22Rv1 (cell line): ENCODE results near the gene STRA6.

Experiments
- H3K27ac ChIP-seq: fragments of 450-650 bp; 2 replicates; pipeline ENCODE4 v1.5.1; 2017
- ZFX ChIP-seq: fragments of 450-650 bp; IDR thresholded peaks from 2 replicates; pipeline ENCODE4 v1.6.1; 2017; ENCODE audit warnings: antibody characterized with exemption, borderline replicate concordance
- TF ChIP-seq, protein P1 (sequence below): fragments of 450-650 bp; IDR thresholded peaks from 2 replicates; pipeline ENCODE4 v1.5.1; 2017; ENCODE audit warnings: mild to moderate bottlenecking

Gene STRA6

DNA sequence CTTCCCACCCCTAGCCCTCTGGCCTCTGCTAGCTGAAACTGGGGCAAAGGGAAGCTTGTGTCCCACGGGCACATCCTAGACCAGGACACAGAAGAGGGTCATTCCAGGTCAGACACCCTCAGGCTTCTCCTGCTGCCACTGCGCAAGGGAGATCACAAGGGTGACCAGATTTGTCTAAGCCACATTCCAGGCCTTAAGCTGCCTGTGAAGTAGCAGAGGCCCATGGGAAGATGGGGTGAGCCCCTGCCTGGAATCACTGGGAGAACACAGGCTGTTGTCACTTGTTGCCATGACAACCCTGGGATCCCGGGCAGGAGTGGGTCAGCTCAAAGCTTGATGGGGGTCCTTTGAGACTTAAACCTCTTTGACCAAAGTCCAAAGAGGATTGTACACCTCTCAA lies 10.8 kb downstream of the STRA6 start:
- TF ChIP-seq, protein P1, sequence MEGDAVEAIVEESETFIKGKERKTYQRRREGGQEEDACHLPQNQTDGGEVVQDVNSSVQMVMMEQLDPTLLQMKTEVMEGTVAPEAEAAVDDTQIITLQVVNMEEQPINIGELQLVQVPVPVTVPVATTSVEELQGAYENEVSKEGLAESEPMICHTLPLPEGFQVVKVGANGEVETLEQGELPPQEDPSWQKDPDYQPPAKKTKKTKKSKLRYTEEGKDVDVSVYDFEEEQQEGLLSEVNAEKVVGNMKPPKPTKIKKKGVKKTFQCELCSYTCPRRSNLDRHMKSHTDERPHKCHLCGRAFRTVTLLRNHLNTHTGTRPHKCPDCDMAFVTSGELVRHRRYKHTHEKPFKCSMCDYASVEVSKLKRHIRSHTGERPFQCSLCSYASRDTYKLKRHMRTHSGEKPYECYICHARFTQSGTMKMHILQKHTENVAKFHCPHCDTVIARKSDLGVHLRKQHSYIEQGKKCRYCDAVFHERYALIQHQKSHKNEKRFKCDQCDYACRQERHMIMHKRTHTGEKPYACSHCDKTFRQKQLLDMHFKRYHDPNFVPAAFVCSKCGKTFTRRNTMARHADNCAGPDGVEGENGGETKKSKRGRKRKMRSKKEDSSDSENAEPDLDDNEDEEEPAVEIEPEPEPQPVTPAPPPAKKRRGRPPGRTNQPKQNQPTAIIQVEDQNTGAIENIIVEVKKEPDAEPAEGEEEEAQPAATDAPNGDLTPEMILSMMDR = no peak
- no peak for TF ChIP-seq ZFX
- H3K27ac ChIP-seq = no peak overlapping the region

DNA sequence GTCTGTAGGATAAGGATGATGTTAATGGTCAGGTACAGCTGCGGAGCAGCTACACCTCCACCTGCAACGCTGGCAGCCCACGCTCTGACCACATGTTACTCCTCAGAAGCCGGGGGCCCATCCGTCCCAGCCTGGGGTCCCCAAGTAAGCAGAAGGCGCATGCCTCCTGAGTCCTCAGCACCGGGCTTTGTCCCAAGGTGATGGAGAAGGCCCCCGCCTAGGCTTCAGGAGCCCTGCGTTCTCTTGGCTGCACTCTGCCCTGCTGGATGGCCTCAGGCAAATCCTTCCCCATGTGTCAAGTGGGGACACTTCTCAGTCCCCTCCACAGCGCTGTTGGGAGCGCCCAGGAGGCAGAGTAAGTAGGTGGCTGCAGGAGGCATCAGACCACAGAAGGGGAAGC lies 14.4 kb downstream of the STRA6 start:
- no peak overlapping the region for H3K27ac ChIP-seq
- TF ChIP-seq, protein P1 = no peak
- no peak for TF ChIP-seq ZFX

DNA sequence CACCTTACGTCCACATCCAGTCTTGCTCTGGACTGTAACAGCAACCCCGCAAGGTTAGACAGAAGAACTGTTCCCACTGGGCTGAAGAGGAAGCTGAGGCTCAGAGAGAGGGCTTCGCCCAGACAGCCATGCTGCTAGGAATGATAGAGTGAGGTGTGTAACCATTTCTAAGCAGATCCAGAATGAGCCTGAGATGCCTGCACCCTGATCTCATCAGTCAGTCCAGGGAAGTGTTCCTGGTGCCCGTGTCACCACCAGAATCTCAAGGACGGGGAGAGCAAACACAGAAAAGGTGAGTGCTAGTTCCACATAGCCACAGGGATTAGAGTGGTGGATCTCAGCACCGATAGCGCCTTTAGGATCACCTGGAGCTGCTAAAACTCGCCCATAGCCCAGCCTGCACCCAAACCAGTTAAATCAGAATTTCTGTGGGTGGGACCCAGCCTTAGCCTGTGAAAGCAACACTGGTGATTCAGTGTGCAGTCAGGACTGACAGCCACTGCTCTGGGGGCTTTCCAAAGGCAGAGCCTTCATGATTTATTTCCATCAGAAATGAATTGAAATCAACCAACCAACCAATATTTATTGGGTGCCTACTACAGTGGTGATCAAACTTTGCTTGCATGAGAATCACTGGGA lies 16.8 kb downstream of the STRA6 start:
- no peak overlapping the region for H3K27ac ChIP-seq
- TF ChIP-seq, protein P1 = no peak
- no peak for TF ChIP-seq ZFX

DNA sequence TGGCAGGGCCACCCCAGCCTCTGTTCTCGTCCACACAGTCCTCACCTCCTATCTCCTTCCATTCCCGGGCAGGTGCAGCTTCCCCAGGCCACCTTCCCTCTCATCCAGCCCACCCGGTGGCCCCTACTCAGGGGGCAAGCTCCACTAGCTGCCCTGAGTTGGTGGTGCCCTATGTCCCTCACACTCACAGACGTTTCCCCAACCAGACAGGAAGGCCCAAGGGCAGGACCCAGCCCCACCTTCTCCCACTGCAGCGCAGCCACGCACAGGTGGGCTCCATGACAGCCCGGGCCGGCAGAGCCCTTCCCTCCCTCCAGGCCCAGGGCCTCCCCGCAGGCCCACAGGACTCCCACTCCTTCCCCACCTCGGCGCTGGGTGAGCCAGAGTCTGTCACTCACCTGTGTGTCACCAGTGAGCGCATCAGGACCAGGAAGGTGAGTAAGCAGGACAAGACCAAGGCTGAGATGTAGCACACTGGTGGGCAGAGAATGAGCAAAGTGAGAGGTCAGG lies 17.9 kb downstream of the STRA6 start:
- H3K27ac ChIP-seq = no peak overlapping the region
- TF ChIP-seq, protein P1 = no peak

DNA sequence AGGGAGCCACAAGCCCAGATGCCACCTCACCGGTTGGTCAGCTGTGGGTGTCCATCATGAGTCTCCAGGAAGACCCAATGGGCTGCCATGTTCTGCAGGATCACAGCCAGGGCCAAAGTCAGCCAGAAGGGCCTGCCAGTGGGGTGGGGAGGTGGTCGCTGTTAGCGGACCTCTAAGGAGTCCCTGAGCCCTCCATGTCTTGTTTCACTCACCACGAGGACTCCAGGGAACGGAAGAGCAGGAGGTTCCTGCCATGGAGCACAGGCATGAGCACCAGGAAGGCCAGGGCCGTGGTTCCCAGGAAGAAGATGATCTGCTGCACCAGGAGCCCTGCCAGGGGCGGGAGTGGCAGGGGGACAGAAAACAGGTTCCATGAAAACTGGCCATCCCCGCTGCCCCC lies 20.5 kb downstream of the STRA6 start:
- no peak overlapping the region for H3K27ac ChIP-seq
- TF ChIP-seq, protein P1 = no peak
- no peak for TF ChIP-seq ZFX

DNA sequence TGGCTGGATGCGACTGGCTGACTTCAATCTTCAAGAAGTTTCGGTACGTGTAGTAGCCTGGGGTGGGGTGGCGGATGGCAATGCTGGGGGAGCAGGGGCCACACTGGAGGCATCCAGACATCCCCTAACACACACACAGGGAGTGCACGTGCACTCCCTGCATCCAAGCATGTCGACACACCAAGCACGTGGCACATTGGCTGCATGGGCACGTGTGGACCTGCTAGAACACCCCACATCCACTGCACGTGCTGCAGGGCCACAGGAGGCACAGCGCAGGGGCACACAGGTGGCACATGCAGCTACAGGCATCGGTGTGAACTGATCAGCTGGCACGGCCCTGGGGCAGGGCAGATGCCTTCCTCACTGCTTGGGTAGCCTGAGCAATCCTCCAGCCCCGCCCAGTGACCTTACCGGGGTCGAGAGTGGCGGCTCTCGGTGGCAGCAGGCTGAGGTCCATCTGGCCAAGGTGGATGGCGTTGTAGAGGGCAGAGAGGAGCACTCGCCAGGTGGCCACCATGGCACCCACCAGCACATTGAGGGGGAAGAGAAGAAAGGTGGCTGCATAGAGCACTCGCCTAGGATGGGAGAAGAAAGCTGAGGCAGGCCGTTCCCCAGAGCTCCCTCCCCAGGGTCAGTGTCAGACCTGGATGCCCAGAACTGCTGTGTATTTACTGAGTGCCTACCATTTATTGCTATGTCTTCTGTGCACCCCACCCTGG lies 21.5 kb downstream of the STRA6 start:
- no peak overlapping the region for H3K27ac ChIP-seq
- TF ChIP-seq ZFX = no peak
- TF ChIP-seq, protein P1 = no peak
